Peyer's patch (tissue), 4 donors: ENCODE data around the gene PLPP3.

Source experiments
- CTCF ChIP-seq, 6 experiments: fragments of 450-650 bp in 4 of 6; fragments of 200-600 bp in 2 of 6; sonication (generic) in 1 of 6; IDR thresholded peaks; one replicate each; pipeline ENCODE4 v1.5.1; 2017 to 2019; ENCODE audit warnings: antibody characterized with exemption in 6 of 6, mild to moderate bottlenecking in 3 of 6, moderate library complexity in 1 of 6
- POLR2A ChIP-seq, 2 donors: fragments of 450-650 bp; IDR thresholded peaks; one replicate each; pipeline ENCODE4 v1.5.1; 2017; ENCODE audit warnings: antibody characterized with exemption in 2 of 2, mild to moderate bottlenecking in 2 of 2, moderate library complexity in 2 of 2

DNA sequence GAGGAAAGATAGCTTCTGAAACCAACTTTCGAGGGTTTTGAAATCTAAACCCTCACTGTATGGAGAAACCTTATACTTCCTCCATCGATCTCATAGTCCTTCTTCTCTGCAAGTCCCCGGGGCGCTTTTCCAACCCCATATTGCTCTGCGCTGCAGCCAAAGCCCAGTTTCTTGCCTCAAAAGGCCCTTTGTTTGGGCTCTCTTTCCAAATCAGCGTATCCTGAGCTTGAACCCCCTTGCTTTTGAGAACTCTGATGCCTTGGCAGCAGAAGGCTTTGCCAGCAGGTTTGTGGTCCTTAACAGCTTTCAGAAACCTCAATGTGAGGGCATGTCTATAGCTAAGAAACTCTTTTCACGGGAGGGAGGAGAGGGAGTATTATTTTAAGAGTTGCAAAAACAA, 21.6 kb downstream of the PLPP3 start:
- TF ChIP-seq CTCF (IDR thresholded peaks at IDR 0.05): no peak
- no peak for TF ChIP-seq POLR2A (IDR thresholded peaks at IDR 0.05)
